OCI-LY3 (cell line): ENCODE results near the gene GPR142.

Experiments
- CTCF ChIP-seq: fragments of 200-600, 300-600 bp; sonication (generic); IDR thresholded peaks from 2 replicates; pipeline ENCODE4 v1.5.1; 2014; ENCODE audit warnings: antibody characterized with exemption, low read length, low read depth
- EZH2phosphoT487 ChIP-seq: fragments of 200-600 bp; shearing (Covaris generic); IDR thresholded peaks from 2 replicates; pipeline ENCODE4 v1.6.1; 2018; ENCODE audit warnings: antibody characterized with exemption, mixed run types, low read depth

- TF ChIP-seq CTCF (no peak), EZH2phosphoT487 (no peak)
Measured at GRCh38 chr17:74334393-74335039, 32.8 kb upstream of the GPR142 start.
